GM21526 (cell line): ENCODE results near the gene TMEM255B.

Experiments used
- ATAC-seq: cut with Tn5 transposase; IDR thresholded peaks from one replicate; pipeline ENCODE4 v1.9.1; 2021; ENCODE audit warnings: moderate library complexity; ENCODE audit not compliant: unreplicated experiment, low FRiP score

TMEM255B gene

DNA sequence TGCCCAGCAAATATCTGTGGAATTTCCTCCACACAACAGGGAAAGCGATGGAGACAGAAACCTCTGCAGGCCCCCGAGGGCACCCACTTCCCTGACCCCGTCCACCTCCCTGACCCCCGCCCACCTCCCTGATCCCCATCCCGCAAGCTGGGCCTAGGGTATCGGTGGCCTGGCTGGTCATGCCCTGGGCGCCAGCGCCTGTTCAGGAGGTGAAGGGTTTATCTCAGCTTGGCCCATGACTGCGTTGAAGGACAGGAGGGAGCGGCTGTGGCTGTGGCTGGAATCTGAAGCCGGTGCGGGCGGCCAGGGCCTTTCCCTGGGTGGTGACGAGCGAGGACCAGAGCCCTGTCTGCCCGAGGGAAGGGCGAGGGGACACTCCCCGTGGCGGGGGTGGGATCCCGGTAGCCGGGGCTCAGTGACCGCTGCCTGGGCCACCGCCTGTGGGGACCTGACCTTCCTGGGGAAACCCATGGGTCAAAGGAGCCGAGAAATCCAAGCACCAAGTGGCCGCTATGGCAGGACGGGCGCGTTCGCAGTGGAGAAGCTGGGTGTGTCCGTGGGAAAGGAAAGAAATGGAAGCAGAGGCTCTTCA, 84.1 kb downstream of the TMEM255B start:
- no peak for ATAC-seq

DNA sequence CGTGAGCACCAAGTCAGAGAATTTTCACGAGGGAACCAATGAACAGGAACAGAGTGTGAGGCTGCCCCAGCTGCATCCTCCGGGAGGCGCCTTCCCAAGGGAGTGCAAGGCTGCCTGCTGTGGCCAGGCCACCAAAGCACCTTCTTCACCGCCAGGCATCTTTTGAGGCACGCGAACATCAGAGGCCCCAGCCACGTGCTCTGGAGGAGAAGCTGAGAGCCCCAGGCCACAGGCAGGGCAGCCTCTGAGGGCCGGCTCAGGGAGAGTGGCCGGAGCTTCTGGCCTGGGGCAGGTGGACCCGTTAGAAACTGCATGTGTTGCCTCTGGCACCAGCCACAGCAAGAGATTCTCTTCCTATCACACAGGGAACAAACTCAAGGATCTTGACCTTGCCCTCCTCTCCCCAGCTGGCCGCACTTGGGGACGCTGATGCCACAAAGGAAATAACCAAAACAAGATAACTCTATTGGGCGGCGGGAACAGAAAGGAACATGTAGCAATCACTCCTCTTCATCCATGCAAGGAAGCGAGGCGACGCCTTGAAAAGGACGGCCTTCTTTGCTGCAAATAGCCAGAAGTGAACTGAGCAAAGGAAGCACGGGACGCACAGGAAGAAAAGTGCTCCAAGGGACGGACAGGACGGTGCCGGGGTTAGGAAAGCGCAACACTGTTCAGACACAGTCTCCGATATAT, 85.0 kb downstream of the TMEM255B start:
- ATAC-seq = no peak

DNA sequence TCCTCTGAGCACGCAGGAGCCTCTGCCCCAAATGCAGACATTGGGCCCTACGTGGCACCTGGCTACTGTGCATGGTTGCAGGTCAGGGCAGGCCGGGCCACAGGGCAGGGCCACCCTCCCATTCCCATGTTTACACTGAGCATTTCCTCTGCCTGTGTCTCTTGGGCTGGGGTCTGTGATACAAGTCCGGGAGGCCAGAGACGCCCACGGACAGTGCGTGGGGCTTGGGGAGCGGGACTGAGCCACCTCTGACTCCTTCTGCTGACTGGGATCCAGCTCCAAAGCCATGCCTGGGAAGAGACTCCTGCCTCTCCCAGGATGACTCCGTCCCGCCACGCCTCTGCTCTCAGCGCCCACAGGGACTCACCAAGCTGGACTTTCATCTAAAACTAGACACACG, 86.0 kb downstream of the TMEM255B start:
- no peak for ATAC-seq

DNA sequence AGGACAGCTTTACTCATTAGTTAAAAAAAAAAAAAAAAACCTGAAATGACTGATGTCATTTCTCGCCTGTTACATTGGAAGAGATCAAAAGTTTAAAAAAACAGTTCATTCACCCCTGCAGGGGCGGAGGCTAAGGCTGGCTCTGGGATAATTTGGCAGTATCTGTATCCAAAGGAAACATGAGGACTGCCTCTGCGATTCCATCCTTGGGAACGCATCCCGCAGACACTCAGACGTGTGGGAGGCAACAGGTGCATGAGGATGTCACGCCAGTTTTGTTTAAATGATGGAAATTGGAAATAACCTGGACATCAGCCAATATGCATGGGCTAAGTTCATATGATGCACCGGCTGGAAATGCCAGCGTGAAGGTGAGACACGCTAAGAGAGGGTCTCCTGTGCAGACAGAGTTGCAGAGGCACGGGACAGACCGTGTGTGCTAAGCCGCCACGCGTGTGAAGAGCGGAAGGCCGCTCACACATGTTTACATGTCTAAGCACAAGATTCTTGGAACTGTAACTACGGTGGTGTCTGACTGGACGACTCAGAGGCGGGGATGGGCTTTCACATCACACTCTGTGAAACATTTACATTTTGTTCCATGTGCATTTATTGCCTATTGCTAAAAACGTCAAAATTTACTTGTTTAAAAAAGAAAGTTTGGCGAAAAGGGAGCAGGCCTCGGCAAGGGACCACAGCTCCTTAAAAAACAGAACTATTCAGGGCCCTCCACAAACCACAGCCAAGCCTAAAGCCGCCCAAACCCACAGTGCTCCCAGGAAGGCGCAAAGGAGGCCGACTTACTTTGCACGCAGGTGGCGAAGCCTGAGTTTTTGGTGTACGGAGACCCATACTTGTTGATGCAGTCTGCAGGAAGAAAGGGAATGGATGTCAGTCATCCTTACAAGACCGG, 87.0 kb downstream of the TMEM255B start:
- no peak for ATAC-seq

DNA sequence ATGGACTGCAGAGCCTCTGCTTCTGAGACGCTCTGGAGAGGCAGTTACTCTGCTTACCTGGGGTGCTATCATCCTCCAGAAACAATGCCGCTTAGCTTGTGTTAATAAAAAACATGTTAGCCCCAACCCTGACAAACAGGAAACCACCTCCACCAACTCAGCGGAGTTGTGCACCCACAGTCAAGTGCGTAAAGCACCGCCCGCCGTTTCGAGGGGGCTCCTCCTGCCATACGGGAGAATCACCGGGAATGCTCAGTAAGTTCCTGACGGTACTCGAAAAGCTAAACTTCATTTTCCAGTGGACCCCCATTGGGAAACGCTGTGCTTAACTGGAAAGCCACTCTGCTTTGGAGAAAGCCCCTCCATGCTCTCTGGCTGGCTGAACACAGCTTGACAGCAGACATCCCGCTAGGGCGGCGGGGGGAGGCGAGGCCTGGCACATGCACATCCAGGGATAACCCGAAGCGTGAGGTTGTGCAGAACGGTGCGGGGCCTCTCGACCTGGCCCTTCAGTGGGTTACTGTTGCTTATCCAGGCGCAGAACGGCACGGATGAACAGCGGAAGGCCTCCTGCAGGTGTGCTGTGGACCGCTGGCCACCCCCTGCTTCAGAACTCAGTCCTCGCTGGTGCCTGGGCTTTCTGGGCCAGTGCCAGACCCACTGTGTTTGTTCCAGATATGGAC, 87.8 kb downstream of the TMEM255B start:
- no peak for ATAC-seq

DNA sequence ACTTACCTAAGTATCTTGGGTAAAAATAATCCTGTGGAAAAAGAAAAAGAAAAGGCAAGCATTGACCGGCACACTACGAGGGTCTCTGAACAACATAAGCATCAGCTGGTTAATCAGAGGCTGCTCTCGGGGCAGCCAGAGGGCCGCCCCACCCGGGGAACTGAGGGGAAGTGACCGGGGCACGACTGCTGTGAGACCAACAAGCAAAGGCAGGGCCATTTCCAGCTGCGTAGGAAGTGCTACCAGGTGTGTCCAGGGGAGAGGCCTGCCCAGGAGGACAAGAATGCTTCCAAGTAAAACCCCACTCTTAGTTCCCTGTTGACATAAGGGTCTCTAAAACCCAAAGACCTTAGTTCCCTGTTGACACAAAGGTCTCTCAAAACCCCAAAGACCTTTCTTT, 89.0 kb downstream of the TMEM255B start:
- no peak for ATAC-seq

DNA sequence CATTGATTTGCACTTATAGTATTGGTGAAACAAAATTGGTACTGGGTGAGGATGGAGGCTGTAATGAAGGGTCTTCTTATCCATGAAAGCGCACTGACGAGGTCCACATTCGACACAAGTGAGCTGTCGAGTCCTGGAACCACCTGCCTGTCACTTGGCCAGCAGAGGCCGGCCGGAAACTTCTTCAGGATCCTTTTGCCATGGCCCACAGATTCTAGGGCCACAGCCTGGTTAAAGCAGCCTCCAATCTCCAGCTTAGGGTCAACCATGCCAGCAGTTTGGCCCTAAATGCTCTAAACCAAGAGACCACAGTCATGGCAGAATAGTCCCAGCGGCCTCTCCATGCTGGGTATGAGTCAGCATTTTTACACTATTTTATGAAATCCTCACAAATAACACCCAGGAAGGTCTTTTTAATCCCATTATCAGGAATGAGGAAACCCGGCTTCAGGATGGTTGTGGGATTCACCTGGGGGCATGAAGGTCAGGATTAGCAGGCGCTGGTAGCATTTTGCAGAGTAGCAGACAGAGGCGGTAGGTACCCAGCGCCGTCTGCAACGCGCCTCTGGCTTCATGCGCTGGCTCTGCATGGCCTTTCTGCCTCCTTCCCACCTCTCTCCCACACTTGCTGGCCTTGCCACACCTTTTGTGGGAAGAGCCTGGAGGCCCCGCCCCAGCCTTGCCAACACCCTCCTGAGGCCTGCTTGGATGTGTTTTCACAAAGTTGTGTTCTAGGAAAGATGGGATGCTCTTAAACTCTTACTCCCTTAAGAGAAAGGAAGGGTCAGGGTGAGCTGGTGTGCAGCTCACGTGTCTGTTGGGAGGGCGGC, 89.6 kb downstream of the TMEM255B start:
- no peak for ATAC-seq

DNA sequence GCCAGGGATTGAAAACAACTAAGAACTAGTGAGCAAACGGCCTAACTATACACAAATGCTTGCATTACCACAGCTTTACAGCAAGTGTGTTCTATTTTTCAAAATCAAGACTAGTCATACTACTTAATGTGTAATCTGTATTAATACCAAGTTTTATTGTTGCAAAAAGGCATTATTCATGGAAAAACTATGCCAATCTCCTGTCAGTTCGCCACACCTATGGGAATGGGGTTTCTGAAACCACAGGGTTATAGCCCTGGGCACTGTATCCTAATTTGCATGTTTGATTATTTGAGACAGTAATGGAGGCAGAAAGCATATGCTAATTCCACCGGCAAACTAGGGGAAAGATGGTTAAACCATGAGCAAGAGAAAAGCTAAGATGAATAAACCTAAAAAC, 90.5 kb downstream of the TMEM255B start:
- ATAC-seq = no peak

DNA sequence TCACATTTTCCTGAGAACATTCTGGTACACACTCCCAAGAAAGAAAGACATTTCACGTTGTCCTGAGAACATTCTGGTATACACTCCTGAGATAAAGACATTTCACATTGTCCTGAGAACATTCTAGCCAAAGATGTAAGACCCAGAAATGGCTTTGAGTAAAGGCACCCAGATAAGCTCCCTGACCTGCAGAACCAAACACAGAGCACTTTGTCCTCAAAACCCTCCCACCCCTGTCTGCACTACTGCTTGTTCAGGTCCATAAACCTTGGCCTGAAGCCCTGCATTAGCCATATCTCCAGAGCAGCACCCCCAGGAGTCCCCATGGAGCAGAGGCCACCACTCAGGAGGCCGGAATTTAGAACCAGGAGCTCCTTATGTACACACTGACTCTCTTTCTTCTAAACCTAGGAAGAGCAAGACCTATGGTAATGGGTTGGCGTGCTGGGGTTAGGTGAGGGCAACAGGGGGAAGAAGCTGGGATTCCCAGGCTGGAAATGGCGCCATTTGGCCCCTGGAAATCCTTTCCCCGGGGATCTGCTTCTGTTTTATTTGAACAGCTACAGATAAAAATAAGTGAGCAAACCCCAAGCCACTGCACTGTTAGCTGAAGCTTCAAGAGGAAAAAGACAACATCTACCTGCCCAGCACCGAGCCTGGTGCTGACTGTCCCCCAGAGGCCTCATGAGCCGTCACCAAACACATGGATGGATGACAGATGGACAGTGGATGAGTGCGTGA, 91.1 kb downstream of the TMEM255B start:
- no peak for ATAC-seq

DNA sequence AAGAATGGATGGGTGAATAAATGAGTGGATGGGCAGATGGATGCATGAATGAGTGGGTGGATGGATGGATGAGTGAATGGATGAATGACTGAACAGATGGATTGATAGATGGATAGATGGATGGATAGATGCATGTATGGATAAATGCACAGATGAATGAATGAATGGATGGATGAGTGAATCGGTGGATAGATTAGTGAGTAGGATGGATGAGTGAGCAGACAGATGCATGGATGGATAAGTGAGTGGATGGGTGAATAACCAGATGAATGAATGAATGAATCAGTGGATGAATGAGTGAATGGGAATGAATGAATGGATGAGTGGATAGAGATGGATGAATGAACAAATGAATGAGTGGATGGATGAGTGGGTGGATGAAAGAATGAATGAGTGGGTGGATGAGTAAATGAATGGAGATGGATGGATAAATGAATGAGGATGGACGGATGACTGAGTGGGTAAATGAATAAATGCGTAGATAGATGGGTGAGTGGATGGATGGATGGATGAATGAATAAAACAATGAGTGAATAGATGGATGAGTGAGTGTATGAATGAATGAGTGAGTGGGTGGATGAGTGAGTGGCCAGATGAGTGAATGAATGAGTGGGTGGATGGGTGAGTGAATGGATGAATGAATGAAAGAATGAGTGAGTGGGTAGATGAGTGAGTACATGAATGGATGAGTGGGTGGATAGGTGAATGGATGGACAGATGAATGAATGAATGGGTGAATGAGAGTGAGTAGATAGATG, 91.9 kb downstream of the TMEM255B start:
- no peak for ATAC-seq

DNA sequence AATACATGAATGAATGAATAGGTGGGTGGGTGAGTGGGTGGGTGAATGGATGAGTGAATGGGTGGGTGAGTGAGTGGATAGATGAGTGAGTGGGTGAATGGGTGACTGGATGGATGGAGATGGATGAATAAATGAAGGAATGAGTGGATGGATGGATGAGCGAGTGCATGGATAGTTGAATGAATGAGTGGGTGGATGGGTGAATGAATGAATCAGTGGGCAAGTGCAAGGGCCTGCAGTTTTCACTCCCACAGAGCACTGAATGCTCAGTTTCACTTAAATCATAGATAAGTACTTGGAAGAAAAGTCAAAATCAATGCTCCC, 92.4 kb downstream of the TMEM255B start:
- ATAC-seq = no peak

DNA sequence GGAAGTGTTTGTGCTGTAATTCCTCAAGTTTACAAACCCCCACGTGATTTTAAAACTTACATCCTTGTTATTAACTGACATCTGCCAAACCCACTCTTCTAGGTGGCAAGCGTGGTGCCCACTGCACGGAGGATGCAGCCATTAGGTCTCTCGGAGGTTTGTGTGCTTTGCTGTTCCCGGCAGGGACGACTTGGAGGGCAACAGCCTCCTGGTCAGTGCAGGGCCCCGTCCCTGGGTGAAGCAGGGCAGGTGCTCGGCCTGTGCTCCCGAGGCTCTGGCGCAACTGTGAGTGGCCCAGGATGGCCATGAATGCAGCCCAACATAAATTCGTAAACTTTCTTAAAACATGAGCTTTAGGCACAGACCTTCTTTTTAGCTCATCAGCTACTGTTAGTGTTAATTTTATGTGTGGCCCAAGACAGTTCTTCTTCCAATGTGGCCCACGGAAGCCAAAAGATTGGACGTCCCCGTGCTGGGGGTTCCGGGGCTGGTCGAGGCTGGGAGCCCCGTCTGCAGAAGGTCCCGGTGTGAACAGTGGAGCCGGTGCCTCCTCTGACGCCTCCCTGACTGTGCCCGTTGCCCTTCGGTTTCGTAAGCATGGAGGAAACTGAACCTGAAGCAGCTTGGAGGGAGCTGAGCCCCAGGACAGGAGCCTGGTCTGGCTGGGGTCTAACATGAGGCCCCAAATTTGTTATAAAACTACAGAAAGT, 93.0 kb downstream of the TMEM255B start:
- no peak for ATAC-seq

DNA sequence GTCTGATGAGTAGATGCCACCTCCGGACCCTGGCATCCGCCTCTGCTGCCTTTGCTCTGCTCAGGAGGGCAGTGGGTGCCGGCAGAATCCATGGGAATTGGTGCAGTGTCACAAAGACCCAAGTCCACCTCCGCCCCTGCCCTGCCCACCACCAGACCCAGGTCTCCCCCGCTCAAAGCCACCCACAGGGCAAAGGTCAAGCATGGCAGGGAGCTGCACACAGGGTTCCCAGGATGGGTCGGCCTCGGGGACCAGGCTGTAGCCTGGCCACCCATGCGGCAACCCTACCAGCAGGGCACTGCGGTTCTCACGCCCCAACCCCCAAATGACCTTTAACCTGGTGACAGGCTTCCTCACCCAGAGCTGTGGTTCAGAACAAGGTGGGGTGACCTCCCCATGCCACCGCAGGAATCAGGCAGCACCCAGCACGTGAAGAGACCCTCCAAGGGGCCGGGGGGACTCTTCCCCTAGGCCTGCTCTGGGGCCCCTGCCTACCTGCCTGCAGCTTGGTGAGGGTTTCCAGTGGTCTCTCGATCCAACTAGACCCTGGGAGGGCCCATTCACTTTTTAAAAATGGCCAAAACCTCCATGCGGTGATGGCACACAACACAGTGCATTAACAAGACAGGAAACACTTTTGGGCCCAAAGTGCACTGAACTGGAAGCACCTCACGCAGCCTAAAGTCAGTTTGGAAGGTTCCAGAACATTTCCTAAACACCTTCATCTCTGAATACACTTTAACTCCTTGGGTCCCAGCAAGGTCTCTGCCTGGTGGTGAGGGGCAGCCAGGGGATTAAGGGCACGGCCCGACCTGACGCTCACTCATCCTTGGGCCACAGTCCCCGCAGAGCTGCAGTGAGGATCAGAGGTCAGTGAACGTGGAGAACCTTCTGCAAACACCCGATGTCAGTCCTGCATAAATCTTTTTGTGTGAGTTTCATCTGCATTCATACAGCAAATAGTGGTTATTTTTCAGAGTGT, 93.8 kb downstream of the TMEM255B start:
- ATAC-seq = no peak

DNA sequence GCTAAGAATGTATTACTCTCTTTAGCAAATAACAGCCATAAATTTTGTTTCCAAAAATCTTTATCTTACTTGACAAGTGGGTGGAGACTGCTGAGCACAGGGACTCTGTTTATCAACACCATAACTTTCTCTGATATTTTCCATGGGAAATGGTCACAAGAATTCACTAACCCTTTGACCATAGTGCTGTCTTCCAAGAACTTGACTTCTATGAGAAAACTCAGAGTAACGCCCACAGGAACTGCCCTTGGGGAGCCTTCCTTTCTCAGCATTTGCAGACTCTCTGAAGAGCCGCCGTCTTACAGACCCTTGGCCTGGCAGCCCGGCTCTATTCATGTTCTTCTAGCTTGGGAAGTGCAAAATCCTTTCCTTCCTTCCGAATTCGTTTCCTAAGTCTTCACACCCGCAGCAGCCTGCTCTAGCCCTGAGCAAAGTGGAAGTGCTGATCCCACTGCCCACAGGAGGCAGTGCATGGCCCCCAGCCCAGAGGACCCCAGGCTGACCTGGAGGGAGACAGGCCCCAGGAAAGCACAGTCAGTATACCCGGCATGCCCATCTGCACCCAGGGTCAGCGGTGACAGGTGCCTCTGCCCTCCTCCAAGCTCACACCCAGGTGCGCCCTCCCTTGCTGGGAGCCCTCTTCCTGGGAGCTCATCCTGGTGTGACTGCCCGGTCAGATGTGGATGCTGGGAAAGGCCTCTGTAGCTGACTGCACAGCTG, 94.7 kb downstream of the TMEM255B start:
- ATAC-seq = no peak

DNA sequence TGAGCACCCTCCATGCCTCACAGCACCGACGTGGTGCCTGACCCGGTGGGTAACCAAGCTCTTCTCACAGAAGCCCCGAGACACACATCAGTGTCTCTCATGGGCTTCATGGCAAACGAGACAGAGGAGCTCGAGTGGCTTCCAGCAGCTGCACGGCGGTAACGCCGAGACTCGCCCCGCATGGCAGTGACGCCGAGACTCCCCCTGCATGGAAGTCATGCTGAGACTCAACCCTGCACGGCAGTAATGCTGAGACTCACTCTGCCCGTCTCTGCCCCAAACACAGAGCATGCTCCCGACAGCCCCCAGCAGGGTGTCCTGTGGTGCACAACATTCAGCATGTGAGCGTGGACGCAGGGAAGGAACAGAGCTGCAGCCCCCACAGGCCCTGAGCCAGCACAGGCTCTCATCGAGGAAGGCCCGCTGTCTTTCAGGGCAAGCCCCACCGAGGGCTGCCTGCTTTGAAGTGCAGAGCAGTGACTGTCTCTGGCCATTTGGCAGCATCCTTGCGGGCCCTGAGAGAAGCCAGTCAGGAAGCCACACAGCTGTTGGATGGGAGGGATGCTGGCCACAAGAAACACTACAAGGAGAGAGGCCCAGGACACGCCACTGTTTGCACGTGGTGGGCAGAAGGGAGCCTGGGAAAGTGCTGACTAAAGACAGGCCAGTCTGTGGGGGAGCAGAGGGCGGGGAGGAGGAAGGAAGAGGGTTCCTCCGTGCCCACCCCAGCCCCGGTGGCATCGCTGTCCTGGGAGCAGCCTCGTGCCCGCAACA, 95.4 kb downstream of the TMEM255B start:
- no peak for ATAC-seq
